Measurements from ENCODE around the gene NUP205.
"Not testable (repeated sequence)": the region's sequence is repeated elsewhere in the genome, so short reads cannot be mapped to it uniquely, and the experiment has no call there.

Gene NUP205

GRCh38 chr7:135634191-135634878 lies 76.6 kb downstream of the NUP205 start:
- H3K36me3 ChIP-seq (replicated peaks; ENCODE audit: low read depth, low read length): peaks cover 50% of the 10 kb centered on the region
- no peaks in the 10 kb centered on the region for H3K79me2 ChIP-seq (ENCODE audit: low read length)
- H3K4me2 ChIP-seq (ENCODE audit: low read length): no peak overlapping the region
- H3K27me3 ChIP-seq (ENCODE audit: low read depth, low read length): no peaks in the 10 kb centered on the region
- no peak overlapping the region for H3K4me3 ChIP-seq (ENCODE audit: low read length)
- no peaks in the 10 kb centered on the region for H4K20me1 ChIP-seq (ENCODE audit: insufficient read depth, low read length)
- no peaks in the 10 kb centered on the region for H3K9me3 ChIP-seq (ENCODE audit: insufficient read depth, low read length)
- H3K27ac ChIP-seq (ENCODE audit: low read length): no peak overlapping the region
- TF ChIP-seq CTCF (IDR thresholded peaks at IDR 0.05; ENCODE audit: low read depth, low read length) (no peak), EZH2phosphoT487 (IDR thresholded peaks at IDR 0.05; ENCODE audit: low read depth) (no peak)
- H3K4me1 ChIP-seq (ENCODE audit: low read length): 0 out of 2 replicates have a peak, but pooled peaks cover 4% of the 10 kb centered on the region
- no peak overlapping the region for H2AFZ ChIP-seq (ENCODE audit: low read depth, low read length)
- no peak overlapping the region for H3K9ac ChIP-seq (ENCODE audit: low read length)

GRCh38 chr7:135639690-135640089 lies 82.0 kb downstream of the NUP205 start:
- H3K36me3 ChIP-seq (replicated peaks; ENCODE audit: low read depth, low read length): peaks cover 54% of the 10 kb centered on the region
- H3K4me2 ChIP-seq (ENCODE audit: low read length); H3K9me3 ChIP-seq (ENCODE audit: insufficient read depth, low read length); H3K27me3 ChIP-seq (ENCODE audit: low read depth, low read length); H3K4me3 ChIP-seq (ENCODE audit: low read length); H3K4me1 ChIP-seq (ENCODE audit: low read length); H4K20me1 ChIP-seq (ENCODE audit: insufficient read depth, low read length); H3K9ac ChIP-seq (ENCODE audit: low read length); H3K27ac ChIP-seq (ENCODE audit: low read length); H3K79me2 ChIP-seq (ENCODE audit: low read length); H2AFZ ChIP-seq (ENCODE audit: low read depth, low read length): not testable (repeated sequence)

GRCh38 chr7:135644154-135644553 lies 86.4 kb downstream of the NUP205 start:
- TF ChIP-seq CTCF (IDR thresholded peaks at IDR 0.05; ENCODE audit: low read depth, low read length): no peak
- no peak for TF ChIP-seq EZH2phosphoT487 (IDR thresholded peaks at IDR 0.05; ENCODE audit: low read depth)
- Histone ChIP-seq H3K27ac (ENCODE audit: low read length) (no peak overlapping the region), H2AFZ (ENCODE audit: low read depth, low read length) (no peak overlapping the region), H3K36me3 (replicated peaks; ENCODE audit: low read depth, low read length) (peaks cover 62% of the 10 kb centered on the region), H3K9ac (ENCODE audit: low read length) (no peak overlapping the region), H3K79me2 (ENCODE audit: low read length) (no peaks in the 10 kb centered on the region), H3K9me3 (ENCODE audit: insufficient read depth, low read length) (no peaks in the 10 kb centered on the region), H3K27me3 (ENCODE audit: low read depth, low read length) (no peaks in the 10 kb centered on the region), H3K4me2 (ENCODE audit: low read length) (no peak overlapping the region), H3K4me1 (ENCODE audit: low read length) (no peaks in the 10 kb centered on the region), H4K20me1 (ENCODE audit: insufficient read depth, low read length) (no peaks in the 10 kb centered on the region), H3K4me3 (ENCODE audit: low read length) (no peak overlapping the region)

GRCh38 chr7:135644729-135645128 lies 87.0 kb downstream of the NUP205 start:
- Histone ChIP-seq H2AFZ (ENCODE audit: low read depth, low read length) (no peak overlapping the region), H3K27ac (ENCODE audit: low read length) (no peak overlapping the region), H3K36me3 (replicated peaks; ENCODE audit: low read depth, low read length) (peaks cover 63% of the 10 kb centered on the region), H4K20me1 (ENCODE audit: insufficient read depth, low read length) (no peaks in the 10 kb centered on the region), H3K27me3 (ENCODE audit: low read depth, low read length) (no peaks in the 10 kb centered on the region), H3K4me2 (ENCODE audit: low read length) (no peak overlapping the region), H3K4me1 (ENCODE audit: low read length) (no peaks in the 10 kb centered on the region), H3K79me2 (ENCODE audit: low read length) (no peaks in the 10 kb centered on the region), H3K4me3 (ENCODE audit: low read length) (no peak overlapping the region), H3K9me3 (ENCODE audit: insufficient read depth, low read length) (no peaks in the 10 kb centered on the region), H3K9ac (ENCODE audit: low read length) (no peak overlapping the region)
- TF ChIP-seq CTCF (IDR thresholded peaks at IDR 0.05; ENCODE audit: low read depth, low read length) (no peak), EZH2phosphoT487 (IDR thresholded peaks at IDR 0.05; ENCODE audit: low read depth) (no peak)
